GM13977 (cell line): ENCODE results near the gene CPNE7.

ENCODE experiments used
- DNase-seq: peaks from one replicate; pipeline ENCODE4 v3.0.0; 2012; ENCODE audit warnings: low spot score
- in situ Hi-C: fragments of 300-500 bp; cut with MboI; formaldehyde crosslinking; loops from one replicate; pipeline ENCODE4 v1.12.0; 2022; ENCODE audit warnings: low sequenced_read_pairs, low pct_unique_long_range_greater_than_20kb, mixed read lengths, inconsistent platforms; ENCODE audit not compliant: unreplicated experiment
- TF ChIP-seq, protein P1 (sequence below): IDR thresholded peaks from 2 replicates; pipeline ENCODE4 v1.5.1; 2012; ENCODE audit warnings: mild to moderate bottlenecking, control low read depth; ENCODE audit not compliant: insufficient read depth; ENCODE audit errors: extremely low read depth, missing control alignments

The CPNE7 gene

GRCh38 chr16:89612415-89613166, 37.0 kb downstream of the CPNE7 start:
- no peak for DNase-seq
- in situ Hi-C loops = no loop called here
- TF ChIP-seq, protein P1, sequence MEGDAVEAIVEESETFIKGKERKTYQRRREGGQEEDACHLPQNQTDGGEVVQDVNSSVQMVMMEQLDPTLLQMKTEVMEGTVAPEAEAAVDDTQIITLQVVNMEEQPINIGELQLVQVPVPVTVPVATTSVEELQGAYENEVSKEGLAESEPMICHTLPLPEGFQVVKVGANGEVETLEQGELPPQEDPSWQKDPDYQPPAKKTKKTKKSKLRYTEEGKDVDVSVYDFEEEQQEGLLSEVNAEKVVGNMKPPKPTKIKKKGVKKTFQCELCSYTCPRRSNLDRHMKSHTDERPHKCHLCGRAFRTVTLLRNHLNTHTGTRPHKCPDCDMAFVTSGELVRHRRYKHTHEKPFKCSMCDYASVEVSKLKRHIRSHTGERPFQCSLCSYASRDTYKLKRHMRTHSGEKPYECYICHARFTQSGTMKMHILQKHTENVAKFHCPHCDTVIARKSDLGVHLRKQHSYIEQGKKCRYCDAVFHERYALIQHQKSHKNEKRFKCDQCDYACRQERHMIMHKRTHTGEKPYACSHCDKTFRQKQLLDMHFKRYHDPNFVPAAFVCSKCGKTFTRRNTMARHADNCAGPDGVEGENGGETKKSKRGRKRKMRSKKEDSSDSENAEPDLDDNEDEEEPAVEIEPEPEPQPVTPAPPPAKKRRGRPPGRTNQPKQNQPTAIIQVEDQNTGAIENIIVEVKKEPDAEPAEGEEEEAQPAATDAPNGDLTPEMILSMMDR = no peak

- in situ Hi-C loops = no loop called here
- TF ChIP-seq, protein P1 = no peak
- DNase-seq = no peak
Measured at GRCh38 chr16:89613231-89613953, 37.8 kb downstream of the CPNE7 start, which contains the start of gene DPEP1. Gene DPEP1 (plus strand): TSS chr16:89613642. CDS start chr16:89630411, 16,769 bp downstream.

DNA sequence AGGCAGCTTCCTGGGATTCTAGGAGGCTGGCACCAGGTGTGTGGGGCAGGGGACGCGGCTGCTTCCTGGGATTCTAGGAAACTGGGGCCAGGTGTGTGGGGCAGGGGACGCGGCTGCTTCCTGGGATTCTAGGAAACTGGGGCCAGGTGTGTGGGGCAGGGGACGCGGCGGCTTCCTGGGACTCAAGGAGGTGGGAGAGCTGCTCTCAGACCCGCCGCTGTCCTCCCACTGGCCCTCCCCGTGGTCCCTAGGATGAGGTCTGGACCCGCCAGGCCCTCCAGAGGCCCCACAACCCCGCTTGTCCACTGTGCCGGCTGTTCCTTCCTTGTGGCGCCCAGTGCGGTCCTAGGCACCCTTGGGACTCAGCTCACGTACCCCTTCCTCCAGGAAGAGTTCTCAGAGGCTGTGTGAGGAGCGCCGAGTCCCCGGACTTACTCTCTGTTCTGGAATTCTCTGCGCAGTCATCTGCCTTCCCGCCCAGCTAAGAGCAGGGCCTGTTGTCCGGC, 38.4 kb downstream of the CPNE7 start:
- in situ Hi-C loops = no loop called here
- TF ChIP-seq, protein P1 = no peak
- DNase-seq = no peak

- in situ Hi-C loops = no loop called here
- TF ChIP-seq, protein P1 = no peak
- no peak for DNase-seq
Measured at GRCh38 chr16:89615176-89615575, 39.6 kb downstream of the CPNE7 start.

- TF ChIP-seq, protein P1 = peak; percentile 73
- in situ Hi-C loops = no loop called here
- peak; percentile 80 for DNase-seq
Measured at GRCh38 chr16:89615596-89616090, 40.1 kb downstream of the CPNE7 start.

DNA sequence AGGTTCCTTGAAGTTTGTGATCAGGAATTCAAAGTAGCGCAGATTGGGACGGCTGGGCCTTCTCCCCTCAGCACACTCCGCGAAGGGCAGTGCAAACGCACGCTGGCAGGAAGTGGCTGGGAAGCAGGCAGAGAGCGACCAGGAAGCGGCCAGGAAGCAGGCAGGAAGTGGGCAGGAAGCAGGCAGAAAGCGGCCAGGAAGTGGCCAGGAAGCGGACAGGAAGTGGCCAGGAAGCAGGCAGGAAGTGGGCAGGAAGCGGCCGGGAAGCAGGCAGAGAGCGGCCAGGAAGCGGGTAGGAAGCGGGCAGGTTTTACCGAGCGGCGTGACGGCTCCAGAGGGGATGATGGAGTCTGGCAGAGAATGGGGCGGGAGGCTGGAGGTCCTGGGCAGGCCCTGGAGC, 41.1 kb downstream of the CPNE7 start:
- TF ChIP-seq, protein P1 = no peak
- in situ Hi-C loops = no loop called here
- no peak for DNase-seq
